CD4-positive, alpha-beta T cell treated with Interferon gamma for 1 hour (primary cell): ENCODE data around the gene NMT2.
"Not testable (repeated sequence)": the region's sequence is repeated elsewhere in the genome, so short reads cannot be mapped to it uniquely, and the experiment has no call there.

Experiments used
- DNase-seq: peaks from one replicate; pipeline ENCODE4 v3.0.0-alpha.2; 2020

Gene NMT2

DNA sequence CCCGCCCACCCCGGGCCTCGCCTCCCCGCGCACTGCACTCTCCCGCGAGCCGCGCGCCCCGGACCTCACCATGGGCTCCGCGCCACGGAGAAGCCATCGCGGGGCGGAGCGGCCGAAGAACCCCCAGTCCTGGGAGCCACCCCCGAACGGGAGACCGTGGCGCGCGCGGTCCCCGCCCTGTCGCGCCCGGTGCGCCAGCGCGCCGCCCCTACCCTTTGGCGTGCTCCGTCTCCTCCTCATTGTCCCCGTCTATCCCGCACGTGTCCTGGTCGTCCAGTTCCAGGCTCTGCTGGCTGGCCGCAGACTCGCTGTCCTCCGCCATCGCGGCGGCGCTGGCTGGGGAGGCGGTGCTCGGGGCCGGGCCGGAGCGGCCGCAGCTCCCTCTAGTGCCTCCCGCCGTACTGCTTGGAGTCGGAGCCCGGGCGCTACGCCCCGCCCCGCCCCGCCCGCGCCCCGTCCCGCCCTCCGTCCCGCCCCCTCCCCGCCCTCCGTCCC, at the start of gene NMT2:
Gene NMT2, minus strand, starts transcription at position 403 of the 495 bp plus-strand sequence. Its CDS starts 81 bp downstream, at position 322.
- DNase-seq, result no peak

- DNase-seq, result no peak
Measured at GRCh38 chr10:15216700-15217099, 48.2 kb upstream of the NMT2 start.

GRCh38 chr10:15214237-15214636, 45.7 kb upstream of the NMT2 start:
- no peak for DNase-seq

DNA sequence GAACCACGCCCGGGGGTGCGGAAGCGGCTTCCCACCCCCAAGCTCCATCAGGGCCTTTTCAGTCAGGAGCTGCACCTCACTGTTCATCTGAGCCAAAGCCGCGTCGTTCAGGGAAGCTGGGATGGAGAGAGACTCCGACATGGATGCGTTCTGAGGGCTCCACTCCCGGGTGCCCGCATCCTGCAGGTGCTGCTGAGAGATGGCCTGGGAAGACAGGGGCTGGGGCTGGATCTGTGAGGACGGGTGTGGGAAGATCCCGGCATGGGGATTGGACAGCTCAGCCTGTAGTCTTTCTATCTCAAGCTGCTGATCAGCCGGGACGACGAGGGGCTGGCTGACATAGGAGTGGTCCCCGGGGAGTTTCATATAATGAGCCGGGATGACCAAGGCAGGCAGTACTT, 45.0 kb upstream of the NMT2 start:
- DNase-seq, result no peak

GRCh38 chr10:15211464-15211979, 43.0 kb upstream of the NMT2 start:
- DNase-seq, result no peak

- DNase-seq, result no peak
Measured at GRCh38 chr10:15210521-15210920, 42.0 kb upstream of the NMT2 start.

GRCh38 chr10:15209827-15210509, 41.5 kb upstream of the NMT2 start:
- peak; percentile 66 for DNase-seq

DNA sequence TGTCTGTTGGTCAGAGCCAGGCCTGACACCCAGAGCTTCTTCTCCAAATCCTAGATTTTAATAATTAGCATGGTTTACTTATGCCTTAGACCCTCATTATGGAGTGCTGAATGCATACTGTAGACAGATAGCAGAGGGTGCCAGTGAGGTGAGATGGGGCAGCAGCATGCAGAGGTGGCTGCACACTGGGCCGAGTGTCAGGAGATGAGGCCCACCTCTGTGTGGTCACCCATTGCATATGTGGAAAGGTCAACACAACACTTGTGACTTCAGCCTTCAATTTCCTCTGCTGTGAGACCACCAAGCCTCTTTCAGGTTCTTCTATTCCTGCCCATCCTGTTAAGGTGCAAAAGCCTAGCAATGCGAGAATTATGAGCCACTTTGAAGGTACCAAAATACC, 39.7 kb upstream of the NMT2 start:
- DNase-seq, result no peak

- not testable (repeated sequence) for DNase-seq
Measured at GRCh38 chr10:15207410-15207809, 38.9 kb upstream of the NMT2 start.

GRCh38 chr10:15202639-15203038, 34.1 kb upstream of the NMT2 start:
- no peak for DNase-seq

- not testable (repeated sequence) for DNase-seq
Measured at GRCh38 chr10:15202301-15202621, 33.8 kb upstream of the NMT2 start.

- no peak for DNase-seq
Measured at GRCh38 chr10:15201589-15202300, 33.3 kb upstream of the NMT2 start.

GRCh38 chr10:15200626-15201025, 32.1 kb upstream of the NMT2 start:
- DNase-seq, result no peak

DNA sequence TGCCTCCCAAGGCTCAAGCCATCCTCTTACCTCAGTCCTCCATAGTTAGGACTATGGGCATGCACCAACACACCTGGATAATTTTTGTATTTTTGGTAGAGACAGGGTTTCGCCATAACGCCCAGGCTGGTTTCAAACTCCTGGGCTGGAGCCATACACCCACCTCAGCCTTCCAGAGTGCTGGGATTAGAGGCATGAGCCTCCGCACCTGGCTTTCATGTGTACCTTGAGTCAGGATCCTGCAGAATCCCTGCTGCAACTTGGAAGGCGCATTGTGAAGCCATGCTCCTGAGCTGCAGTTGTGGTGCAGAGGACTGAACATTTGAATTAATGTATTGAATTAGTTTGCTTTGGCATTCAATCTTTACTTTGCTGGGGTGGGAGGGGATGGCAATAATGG, 29.4 kb upstream of the NMT2 start:
- DNase-seq, result no peak

- no peak for DNase-seq
Measured at GRCh38 chr10:15197276-15197675, 28.8 kb upstream of the NMT2 start.

DNA sequence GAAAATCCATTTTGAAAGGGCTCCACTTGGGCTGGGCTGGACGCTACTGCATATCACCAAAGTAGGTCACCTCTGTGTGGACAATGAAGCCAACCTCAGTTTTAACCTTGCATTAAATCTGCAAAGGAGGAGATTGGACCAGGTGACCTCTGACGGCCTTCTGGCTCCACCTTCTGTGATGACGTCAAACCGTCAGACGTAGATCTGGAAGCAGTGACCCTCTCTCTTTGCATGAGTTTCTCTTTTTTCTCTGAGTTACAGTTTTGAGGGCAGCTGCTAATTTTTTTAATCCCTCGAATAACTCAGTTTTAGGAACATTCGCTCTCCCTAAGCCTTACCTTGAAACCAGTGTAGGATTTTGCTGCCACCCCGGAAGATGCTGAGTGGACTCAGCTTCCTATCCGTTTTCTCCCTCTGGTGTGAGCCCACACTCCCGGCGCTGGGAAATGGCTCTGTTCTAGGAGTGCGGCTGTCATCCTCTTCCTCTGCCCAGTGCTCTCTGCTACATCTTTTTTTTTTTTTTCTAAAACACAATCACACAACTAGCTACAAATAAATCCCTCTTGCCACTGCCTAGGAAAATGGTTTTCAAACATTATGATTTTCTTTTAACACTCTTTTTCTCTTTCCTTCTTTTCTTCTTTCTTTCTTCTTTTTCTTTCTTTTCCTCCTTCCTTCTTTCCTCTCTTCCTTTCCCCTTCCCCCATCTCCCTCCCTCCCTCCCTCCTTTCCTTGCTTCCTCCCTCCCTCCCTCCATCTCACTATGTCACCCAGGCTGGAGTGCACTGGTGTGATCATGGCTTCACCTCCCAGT, 27.7 kb upstream of the NMT2 start:
- peak; percentile 4 for DNase-seq

DNA sequence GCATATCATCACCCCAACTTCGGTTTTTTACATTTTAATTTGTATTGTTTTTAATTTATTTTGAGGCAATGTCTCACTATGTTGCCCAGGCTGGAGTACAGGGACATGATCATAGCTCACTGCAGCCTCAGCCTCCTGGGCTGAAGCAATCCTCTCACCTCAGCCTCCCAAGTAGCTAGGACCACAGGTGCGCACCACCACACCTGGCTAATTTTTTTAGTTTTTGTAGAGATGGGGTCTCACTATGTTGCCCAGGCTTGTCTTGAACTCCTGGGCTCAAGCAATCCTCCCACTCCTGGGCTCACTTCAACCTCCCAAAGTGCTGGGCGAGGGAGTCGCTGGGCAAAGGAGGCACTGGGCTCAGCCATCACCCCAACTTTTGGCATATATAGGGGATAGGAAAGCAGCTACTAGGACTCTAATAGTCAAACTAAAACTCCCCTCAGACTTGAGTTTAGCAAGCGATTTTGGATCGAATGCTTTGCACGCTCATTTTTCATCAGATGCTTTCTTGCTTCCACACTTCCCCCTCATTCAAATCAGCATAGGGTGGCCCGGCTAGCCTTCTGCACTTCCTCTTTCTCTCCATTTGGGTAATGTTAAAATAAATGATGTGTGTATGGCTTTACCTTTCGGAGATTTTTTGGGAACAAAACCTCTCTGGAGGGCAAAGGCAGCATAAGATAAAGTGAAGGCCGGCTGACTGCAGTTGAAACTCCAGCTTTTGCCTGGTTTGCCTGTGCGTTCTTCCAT, 20.8 kb upstream of the NMT2 start:
- no peak for DNase-seq

- DNase-seq, result no peak
Measured at GRCh38 chr10:15188603-15189002, 20.1 kb upstream of the NMT2 start.

DNA sequence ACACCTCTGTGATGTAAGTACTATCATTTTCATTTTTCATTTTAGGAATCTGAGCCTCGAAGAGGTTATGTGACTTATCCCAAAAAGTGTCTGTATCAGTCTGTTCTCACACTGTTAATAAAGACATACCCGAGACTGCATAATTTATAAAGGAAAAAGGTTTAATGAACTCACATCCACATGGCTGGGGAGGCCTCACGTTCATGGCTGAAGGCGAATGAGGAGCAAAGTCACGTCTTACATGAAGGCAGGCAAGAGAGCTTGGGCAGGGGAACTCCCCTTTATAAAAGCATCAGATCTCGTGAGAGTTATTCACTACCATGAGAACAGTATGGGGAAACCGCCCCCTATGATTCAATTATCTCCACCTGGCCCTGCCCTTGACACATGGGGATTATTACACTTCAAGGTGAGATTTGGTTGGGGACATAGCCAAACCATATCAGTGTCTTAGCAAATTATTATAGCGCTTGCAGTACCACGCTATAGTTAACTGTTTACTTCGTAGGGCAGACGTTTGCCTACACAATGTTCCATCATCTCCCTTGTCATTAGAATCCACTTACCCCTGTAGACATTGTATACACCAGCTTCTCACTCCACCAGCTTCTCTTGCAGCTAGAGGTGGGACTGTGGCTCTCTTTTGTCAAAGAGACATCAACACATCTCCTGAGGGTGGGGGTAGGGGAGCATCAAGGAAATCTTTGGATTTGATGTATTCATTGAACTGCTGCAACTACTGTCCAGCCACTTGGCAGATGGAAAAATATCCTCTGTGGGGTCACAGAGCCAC, 15.4 kb upstream of the NMT2 start:
- no peak for DNase-seq

GRCh38 chr10:15182540-15183207, 14.2 kb upstream of the NMT2 start:
- DNase-seq, result no peak

GRCh38 chr10:15181576-15182156, 13.2 kb upstream of the NMT2 start:
- no peak for DNase-seq
